Measurements from ENCODE around the gene LMNTD1.
"Not testable (repeated sequence)": the region's sequence is repeated elsewhere in the genome, so short reads cannot be mapped to it uniquely, and the experiment has no call there.

LMNTD1 gene

DNA sequence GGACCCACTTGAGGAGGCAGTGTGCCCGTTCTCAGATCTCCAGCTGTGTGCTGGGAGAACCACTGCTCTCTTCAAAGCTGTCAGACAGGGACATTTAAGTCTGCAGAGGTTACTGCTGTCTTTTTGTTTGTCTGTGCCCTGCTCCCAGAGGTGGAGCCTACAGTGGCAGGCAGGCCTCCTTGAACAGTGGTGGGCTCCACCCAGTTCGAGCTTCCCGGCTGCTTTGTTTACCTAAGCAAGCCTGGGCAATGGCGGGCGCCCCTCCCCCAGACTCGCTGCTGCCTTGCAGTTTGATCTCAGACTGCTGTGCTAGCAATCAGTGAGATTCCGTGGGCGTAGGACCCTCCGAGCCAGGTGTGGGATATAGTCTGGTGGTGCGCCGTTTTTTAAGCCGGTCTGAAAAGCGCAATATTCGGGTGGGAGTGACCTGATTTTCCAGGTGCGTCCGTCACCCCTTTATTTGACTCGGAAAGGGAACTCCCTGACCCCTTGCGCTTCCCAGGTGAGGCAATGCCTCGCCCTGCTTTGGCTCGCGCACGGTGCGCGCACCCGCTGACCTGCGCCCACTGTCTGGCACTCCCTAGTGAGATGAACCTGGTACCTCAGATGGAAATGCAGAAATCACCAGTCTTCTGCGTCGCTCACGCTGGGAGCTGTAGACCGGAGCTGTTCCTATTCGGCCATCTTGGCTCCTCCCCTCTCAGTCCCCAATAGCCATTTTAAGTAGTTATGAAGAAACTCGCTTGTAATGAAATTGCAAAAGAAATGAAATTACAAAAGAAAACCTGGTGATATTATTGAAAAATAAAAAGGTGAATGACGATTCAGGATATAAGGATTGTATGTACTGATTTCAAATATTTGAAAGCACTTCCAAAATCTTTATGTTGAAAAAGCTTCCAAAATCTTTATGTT, 63.9 kb downstream of the LMNTD1 start:
- not testable (repeated sequence) for DNase-seq

DNA sequence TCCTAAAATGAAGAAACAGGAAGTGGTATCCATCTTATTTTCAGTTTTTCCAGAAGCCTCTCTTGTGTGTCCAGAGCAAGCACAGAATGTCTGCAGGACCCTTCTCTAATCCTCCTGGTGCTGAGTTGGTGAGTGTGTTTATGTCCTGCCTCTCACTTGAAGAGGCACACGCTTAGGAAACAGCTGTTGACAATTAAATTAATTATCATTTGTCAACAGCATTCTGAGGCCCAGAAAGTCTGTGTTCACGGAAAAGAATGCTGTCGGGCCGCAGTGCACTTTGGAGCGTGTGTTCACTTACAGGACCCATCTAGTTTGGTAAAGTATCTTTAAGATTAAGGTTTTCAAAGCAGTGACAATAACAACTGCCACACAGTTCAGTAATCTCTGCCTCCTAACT, 70.5 kb downstream of the LMNTD1 start:
- no peak for DNase-seq

DNA sequence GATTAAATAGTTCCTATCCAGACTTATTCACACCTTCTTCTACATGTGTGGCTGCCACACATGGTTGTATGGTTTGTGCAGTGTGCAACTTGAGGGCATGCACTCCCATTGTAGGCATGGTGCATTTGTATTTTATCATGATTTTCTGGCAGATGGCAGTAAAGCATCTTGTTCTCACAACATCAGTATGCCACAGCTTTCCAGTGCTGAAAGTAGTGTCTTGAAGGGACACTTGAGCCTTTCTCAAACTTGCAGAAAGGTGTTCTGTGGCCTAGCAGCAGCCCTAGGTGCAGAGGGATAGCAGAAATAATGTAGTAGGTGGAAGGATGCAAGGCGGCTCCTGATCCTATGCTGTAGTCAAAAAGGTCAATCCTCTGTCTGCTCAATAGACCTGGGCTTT, 72.9 kb downstream of the LMNTD1 start:
- DNase-seq: no peak

DNA sequence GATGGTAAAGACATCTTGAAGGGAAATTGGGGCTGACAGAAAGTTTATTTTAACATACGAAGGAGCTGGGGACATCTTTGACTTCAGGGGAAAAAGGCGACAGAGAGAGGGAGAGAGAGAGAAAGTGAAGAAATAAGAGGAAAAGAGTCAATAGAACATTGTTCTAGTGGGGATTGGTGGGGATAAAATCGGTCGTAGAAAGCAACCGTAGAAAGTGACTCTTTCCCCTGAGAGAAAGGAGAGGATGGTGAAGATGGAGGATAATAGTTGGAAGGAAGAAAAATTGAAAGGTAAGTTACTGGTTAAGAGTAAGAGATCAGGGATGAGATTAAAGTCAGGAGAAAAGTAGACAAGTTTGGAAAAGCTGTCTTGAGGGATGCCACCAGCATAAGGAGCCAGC, 75.9 kb downstream of the LMNTD1 start:
- DNase-seq: no peak

DNA sequence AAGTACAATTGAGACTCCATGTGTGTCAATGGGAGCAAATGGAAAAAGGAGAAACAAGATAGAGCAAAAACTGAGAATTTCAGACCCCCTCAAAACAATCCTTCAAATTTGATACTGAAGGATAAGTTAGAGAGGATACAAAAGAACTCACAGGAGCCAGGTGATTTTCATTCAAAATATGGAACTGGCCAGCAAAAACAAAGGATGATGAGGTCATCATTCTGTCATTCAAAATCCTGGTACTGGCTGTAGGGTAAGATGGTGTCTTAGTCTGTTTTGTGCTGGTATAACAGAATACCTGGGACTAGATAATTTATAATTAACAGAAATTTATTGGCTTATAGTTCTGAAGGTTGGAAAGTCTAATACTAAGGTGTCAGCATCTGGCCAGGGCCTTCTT, 80.6 kb downstream of the LMNTD1 start:
- no peak for DNase-seq

DNA sequence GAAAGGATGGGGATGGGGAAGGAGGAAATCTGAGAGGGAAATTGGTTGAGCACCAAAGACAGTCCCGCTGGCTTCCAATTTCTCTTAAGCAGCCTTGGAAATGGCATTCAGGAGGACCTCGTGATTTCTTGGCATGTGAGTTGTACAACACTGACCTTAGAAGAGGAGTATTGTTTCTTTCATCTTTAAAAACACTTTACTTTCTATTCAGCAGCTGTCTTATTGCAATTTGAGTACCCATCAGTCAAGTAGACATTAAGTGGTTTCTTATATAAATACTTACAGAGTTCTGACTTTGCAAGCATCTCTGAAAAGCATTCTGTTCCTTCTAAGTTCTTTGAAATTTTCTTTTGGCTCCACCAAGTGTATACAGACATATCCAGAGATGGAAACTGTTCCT, 83.2 kb downstream of the LMNTD1 start:
- DNase-seq: no peak

DNA sequence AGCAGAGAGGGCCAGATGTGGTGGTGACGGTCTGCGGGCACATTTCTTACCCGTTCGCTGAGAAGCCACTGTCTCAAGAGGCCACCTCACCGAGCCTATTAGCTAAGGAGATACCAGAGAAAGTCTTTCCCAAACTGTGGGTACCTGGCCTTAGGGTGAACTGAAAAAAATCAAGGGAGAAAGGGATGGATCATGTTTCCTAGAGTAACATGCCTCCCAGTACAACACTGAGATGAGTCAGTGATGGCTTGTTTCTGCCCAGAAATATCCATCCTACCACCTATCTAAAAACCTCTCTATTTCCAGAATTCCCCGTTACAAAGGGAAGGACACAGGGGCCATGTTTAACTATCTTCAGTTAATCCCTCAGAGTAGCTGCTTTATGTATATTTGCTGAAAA, 83.7 kb downstream of the LMNTD1 start:
- DNase-seq: no peak

DNA sequence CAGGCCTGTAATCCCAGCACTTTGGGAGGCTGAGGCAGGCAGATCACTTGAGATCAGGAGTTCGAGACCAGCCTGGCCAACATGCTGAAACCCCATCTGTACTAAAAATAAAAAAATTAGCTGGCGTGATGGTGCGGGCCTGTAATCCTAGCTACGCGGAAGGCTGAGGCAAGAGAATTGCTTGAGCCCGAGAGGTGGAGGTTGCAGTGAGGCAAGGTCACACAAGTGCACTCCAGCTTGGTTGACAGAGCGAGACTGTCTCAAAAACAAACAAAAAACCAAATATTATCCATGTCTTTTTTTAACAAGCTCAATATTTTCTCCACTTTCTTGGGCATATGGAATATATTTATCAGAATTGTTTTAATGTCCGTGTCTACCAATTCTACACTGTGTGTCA, 89.6 kb downstream of the LMNTD1 start:
- no peak for DNase-seq

DNA sequence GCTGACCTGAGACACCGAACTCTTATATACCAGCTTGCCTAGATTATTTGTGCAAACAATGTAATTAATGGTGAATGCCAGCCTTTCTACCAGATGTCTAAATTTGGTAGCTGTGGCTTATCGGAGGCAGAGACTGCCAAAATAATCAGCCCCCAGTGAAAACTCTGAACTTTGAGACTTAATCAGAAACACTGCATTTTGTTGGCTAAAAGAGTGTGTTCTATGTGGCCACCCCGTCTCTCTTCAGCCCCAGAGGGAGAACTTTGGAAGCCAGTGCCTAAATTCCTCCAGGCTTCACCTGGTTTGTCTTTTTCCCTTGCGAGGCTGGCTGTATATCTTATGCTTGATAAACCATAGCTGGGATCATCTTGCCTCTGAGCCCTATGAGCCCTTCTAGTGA, 90.1 kb downstream of the LMNTD1 start:
- no peak for DNase-seq

DNA sequence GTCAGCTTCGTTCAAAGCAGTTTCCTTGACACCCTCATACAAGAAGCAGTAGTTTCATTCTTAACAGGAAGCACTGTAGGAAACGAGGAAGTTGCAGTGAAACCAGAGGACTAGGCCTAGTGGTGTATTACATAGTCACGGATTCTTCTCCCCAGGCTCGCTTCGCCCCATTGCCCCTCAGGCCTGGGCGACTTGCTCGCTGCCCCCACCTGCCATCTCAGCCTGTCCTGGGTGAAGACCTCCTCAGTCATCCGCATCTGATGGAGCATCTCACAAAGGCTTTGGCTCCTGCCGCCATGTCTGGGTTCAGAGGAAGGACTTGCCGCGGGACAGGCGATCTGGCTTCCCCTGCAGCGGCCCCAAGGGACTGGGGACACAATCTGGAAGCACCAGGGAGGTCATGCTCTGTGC, 93.5 kb downstream of the LMNTD1 start:
- DNase-seq: no peak

DNA sequence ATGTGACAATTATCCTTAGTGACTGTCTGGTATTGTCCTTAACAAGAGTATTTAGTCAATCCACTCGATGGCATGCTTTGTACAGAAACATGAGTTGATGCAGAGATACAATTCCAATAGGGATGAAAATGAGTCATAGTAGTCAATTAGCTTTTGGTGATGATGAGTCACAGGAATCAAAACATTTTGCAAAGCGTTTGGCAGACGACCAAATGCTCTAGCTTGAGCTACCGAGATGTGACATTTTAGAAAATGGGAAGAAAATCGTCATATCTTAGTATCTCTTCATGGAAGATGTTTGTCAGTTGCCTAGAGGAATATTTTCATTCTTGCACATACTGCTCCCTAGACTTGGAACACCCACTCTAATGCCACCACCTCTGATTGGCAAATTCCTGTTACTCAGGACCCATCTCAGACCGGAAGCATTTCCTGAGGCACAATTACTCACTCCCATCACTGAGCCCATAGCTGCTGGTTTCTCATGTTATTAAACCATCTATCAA, 95.0 kb downstream of the LMNTD1 start:
- DNase-seq: no peak

DNA sequence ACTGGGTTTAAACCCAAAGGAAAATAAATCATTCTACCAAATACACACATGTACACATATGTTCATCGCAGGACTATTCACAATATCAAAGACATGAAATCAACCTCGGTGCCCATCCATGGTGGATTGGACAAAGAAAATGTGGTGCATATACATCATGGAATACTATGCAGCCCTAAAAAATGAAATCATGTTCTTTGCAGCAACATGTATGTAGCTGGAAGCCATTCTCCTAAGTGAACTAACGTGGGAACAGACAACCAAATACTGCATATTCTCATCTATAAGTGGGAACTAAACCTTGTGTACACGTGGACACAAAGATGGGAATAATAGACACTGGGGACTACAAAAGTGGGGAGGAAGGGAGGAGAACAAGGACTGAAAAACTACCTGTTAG, 96.6 kb downstream of the LMNTD1 start:
- no peak for DNase-seq

DNA sequence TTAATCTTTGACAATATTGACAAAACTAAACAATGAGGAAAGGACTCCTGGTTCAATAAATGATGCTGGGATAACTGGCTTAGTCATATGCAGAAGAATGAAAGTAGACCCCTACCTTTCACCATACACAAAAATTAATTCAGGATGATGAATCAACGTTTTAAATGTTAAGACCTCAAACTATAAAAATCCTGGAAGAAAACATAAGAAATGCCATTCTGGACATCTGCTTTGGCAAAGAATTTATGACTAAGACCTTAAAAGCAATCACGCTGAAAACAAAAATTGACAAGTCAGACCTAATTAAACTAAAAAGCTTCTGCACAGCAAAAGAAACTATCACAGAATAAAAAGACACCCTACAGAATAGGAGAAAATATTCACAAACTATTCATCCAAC, 97.4 kb downstream of the LMNTD1 start:
- no peak for DNase-seq

DNA sequence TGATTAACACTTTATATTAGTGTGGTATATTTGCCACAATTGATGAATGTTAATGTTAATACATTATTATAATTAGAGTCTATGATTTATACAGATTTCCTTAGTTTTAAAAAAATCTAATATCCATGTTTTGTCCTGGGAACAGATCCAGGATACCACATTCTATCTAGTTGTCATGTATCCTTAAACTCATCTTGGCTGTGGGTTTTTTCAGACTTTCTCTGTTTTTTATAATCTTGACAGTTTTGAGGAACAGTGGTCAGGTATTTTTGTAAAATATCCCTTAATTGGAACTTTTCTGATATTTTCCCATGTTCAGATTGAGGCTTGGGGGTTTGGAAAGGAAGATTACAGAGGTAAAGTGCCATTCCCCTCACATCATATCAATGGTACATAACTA, 104.1 kb downstream of the LMNTD1 start:
- DNase-seq: no peak

DNA sequence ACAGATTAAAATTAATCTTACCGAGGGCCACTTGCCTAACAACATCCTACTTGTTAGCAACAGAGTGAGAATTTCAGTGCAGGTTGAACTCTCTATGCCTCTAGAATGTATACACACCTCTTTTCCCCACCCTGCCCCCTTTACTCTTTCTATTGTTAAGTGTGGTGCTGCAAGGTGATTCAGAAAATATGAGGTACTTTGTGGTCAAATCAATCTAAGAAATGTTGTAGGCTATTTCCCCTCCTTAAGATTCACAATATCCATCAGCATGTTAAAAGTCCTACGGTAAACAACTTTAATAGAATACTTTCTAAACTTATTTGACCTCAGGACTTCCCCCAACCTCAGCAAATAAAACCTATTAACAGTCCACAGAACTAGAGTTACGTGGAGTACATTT, 106.0 kb downstream of the LMNTD1 start:
- no peak for DNase-seq

DNA sequence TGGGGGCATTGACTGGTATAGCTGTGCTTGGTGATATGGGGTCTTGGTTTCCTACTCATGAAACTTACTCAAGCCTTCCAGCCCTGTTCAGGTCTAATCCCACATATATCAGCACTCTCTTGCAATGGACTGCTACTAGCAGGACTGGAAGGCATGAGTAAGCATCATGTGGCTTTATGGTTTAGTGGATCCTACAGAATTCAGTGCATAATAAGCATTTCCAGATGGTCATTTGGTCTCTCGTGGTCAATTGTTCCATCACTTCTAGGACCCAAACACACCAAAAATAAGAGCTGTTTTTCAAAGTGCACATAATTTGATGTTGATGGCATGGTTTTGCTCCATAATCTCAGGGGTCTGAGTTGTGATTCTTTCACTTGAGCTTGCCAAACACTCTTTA, 114.4 kb downstream of the LMNTD1 start:
- DNase-seq: no peak

DNA sequence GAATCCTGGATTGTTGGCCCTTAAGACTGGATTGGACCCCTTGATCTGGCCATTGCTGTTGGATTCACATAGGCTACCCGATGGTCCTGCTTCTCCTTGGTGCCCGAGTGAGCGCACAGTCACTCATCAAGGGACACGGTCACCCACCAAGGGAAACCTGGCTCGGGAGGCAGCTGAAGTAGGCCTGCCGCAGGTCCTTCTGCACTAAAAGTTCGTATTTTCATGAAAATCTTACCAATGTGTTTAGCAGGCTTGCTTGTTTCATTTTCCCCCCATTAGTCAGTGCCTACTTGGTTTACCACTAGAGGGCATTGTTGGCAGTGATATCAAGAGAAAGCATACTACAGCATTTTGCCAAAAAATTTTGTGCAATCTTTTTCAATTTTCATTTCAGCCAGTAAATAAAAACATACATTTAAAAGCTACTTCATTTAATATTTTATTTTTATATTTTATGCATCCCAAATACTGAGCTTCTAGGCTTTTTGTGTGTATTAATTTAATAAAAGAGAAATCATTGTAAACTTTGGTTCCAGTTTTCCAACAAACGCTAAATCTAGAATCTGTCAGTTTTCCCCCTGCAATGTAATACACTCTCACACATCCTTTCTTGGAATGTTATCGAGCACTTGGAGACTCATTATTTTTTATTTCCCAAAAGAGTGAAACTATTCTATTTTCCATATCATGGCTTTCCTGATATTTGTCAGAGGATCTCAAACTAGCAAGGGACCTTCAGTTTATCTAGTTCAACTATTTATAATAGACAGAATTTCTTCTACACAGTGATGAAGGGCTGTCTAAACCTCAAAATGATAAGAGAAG, 116.7 kb downstream of the LMNTD1 start:
- DNase-seq: no peak

DNA sequence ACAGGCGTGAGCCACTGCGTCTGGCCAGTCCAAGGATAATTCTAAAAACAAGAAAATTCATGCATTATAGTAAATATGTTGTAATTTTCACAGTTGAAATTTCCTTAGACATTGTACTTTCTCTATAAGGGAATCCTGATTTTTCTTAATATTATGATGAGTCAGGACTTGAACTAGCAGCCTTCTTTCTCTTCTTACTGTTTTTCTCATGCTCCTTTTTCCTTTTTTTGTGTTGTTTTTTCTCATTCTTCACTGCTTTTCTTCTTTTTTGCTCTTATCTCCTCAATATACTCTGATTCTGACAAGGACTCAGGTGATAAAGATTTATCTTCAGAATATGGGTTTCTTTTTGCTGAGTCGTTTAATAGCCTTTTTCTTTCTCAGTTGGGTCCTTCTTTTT, 117.7 kb downstream of the LMNTD1 start:
- DNase-seq: no peak

DNA sequence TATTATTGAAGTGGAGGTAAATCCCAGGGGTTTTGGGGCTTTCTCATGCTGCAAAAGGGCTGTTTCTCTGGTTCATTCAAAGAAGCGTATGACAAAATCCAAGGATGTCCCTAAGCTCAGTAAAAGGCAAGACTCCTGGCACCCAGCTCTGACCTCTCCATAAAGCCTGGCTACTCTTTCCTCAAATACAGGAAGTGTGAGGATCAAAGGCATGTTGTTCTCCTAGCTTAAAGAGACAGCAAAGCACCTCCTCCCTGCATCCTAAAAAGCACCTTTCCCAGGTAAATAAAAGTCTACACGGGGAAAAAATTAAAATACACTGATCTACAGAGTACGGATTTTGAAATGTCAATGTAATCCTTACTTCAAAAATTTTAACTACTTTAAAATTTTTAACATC, 118.6 kb downstream of the LMNTD1 start:
- DNase-seq: no peak

DNA sequence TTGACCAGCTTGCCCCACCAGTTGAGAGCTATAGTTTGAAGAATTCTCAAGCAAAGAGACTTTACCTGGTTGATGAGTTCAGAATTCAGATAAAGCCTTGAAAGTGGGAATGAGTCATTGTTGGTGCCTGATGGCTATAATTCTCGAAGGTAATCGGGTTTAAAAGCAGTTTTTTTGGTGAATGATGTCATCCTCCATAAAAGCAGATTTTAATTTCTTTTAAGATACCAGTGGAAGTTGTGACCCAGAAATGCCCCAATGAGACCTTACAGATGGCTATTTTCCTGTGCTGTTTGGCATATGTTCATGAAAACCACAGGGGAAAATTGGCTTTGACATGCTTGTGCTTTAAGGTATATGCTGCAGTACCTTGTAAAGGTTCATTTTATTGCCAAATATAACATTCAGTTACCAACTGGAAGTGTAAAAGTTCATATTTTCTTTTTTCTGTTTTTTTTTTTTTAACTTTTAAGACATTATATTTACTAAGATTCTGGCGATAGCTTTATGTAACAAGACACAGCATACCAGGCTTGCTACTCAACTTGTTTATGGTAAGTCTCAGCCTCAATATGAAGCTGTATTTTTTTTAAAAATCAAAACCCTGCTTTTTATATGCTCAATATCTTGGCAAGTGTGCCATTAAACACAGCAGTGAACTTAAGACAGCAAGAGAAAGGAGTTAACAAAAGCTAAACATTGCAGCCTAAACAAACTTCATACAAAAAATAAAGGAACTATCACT, 119.3 kb downstream of the LMNTD1 start:
- no peak for DNase-seq

DNA sequence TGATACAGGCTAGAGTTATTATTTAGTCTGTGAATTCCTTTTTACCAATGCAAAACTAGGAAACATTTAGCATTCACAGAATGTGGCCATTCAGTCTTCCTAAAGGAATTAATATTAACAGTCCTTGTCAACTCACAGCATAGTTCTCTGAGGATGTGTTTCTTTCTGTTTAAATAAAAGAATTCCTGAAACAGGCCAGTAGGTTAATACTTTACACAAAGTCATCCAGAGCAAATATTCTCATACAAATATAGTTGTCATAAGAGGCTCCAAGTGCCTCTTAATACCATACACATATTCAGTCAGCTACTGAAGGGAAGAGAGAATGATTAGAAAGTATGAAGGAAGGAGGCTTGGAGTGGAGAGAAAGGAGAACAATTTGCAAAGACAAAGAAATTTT, 120.1 kb downstream of the LMNTD1 start:
- DNase-seq: no peak

DNA sequence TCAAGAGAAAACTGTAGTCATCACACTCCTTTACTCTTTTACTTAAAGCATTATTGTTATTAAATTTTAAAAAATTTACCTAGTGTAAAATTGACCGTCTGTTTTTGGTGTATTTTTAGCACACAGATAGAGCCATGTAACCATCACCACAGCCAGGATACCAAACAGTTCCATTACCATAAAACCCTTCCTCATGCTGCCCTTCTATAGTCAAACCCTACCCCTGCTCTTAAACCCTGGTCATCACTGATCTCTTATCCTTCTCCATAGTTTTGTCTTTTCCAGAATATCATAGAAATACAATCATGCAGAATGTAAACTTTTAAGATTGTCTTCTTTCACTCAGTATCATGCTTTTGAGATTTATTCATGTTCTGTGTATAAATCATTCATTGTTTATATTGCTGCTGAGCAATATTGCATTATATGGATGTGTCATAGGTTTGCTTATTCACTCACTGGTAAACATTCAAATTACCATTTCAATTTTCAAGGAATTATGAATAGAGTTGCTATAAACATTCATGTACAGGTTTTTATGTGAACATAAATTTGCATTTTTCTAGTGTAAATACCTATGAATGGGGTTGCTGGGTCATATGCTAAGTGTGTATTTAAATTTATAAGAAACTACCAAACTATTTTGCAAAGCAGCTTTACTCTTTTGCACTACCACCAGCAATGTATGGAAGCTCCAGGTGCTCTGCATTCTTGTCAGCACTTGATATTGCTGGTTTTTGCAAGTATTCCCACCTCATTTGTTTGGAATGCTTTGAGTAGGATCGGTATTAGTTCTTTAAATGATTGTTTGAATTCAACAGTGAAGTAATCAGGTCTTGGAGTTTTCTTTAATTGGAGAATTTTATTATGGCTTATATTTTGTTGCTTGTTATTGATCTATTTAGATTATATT, 125.5 kb downstream of the LMNTD1 start:
- no peak for DNase-seq

Measured in activated T-cell treated with anti-CD3 and anti-CD28 coated beads for 4 hours (primary cell).